Breast epithelium (tissue), 4 donors: ENCODE measurements around the gene ZSCAN25. TPM values are rescaled to one million over a fixed set of nuclear protein-coding genes. Genes with fewer than 3 reads are reported as not detected.

Experiments used
- DNase-seq, 2 donors: peaks; one replicate each; pipeline ENCODE4 v3.0.0-alpha.2; 2019; ENCODE audit warnings: low spot score in 2 of 2
- H3K27ac ChIP-seq, 2 donors: fragments of 200-600 bp; sonication (generic) in 1 of 2; one replicate each; pipeline ENCODE4 v1.5.1; 2016 to 2019; ENCODE audit warnings: mild to moderate bottlenecking in 1 of 2
- H3K27me3 ChIP-seq, 2 donors: fragments of 200-600 bp; sonication (generic) in 1 of 2; one replicate each; pipeline versions ENCODE4 v1.5.1 to v1.6.0; 2017 to 2019; ENCODE audit warnings: control low read depth in 1 of 2, mild to moderate bottlenecking in 1 of 2
- H3K36me3 ChIP-seq: fragments of 200-600 bp; one replicate; pipeline ENCODE4 v1.5.1; 2019
- H3K4me1 ChIP-seq, 2 donors: fragments of 200-600 bp; sonication (generic); one replicate each; pipeline ENCODE4 v1.5.1; 2016 to 2019; ENCODE audit warnings: control low read depth in 1 of 2
- H3K4me3 ChIP-seq, 3 donors: fragments of 200-600 bp; sonication (generic); 1 replicate in 2 of 3; 2 replicates in 1 of 3; pipeline ENCODE4 v1.5.1; 2016 to 2019; ENCODE audit warnings: mild to moderate bottlenecking in 3 of 3, moderate library complexity in 2 of 3
- H3K9me3 ChIP-seq, 2 donors: fragments of 200-600 bp; sonication (generic) in 1 of 2; one replicate each; pipeline ENCODE4 v1.5.1; 2016 to 2019; ENCODE audit warnings: control low read depth in 1 of 2
- POLR2A ChIP-seq: fragments of 450-650 bp; IDR thresholded peaks from one replicate; pipeline ENCODE4 v1.6.1; 2016; ENCODE audit warnings: antibody characterized with exemption, mild to moderate bottlenecking, moderate library complexity
- POLR2AphosphoS5 ChIP-seq, 3 donors: sonication (generic); formaldehyde crosslinking; IDR thresholded peaks; one replicate each; pipeline ENCODE4 v1.6.1; 2017; ENCODE audit warnings: antibody characterized with exemption in 3 of 3
- intact Hi-C: fragments of 100-400 bp; cut with DNase I; formaldehyde crosslinking; loops from one replicate; pipeline ENCODE4 v1.15.1; 2023; ENCODE audit warnings: low total_unique reads
- total RNA-seq, 3 donors: library from RNA; depleted of rRNA; stranded (reverse); fragments of >200 nt; gene quantifications; one replicate each; pipeline ENCODE4 v1.1.0, GENCODE V29; 2016
- TF ChIP-seq, protein P1 (sequence below), 3 donors: fragments of 450-650 bp; IDR thresholded peaks; one replicate each; pipeline ENCODE4 v1.5.1; 2016 to 2017; ENCODE audit warnings: antibody characterized with exemption in 3 of 3, mild to moderate bottlenecking in 3 of 3, moderate library complexity in 3 of 3

Gene ZSCAN25
- total RNA-seq, 3 donors from 2014 or later, result 15.2 to 23.6 (median 18.4) TPM

- no peaks in the 10 kb centered on the region for H3K9me3 ChIP-seq
- no peaks in the 10 kb centered on the region for H3K4me1 ChIP-seq
- no peaks in the 10 kb centered on the region for H3K27me3 ChIP-seq
- no peak for TF ChIP-seq POLR2AphosphoS5 (IDR thresholded peaks at IDR 0.05)
- TF ChIP-seq, protein P1, sequence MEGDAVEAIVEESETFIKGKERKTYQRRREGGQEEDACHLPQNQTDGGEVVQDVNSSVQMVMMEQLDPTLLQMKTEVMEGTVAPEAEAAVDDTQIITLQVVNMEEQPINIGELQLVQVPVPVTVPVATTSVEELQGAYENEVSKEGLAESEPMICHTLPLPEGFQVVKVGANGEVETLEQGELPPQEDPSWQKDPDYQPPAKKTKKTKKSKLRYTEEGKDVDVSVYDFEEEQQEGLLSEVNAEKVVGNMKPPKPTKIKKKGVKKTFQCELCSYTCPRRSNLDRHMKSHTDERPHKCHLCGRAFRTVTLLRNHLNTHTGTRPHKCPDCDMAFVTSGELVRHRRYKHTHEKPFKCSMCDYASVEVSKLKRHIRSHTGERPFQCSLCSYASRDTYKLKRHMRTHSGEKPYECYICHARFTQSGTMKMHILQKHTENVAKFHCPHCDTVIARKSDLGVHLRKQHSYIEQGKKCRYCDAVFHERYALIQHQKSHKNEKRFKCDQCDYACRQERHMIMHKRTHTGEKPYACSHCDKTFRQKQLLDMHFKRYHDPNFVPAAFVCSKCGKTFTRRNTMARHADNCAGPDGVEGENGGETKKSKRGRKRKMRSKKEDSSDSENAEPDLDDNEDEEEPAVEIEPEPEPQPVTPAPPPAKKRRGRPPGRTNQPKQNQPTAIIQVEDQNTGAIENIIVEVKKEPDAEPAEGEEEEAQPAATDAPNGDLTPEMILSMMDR (IDR thresholded peaks at IDR 0.05), result no peak
- TF ChIP-seq POLR2A, result no peak
- DNase-seq, result no peak
- no peaks in the 10 kb centered on the region for H3K36me3 ChIP-seq
- intact Hi-C loops, result no loop called here
- no peak overlapping the region for H3K27ac ChIP-seq
- no peak overlapping the region for H3K4me3 ChIP-seq
These were observed 20.3 kb upstream of the ZSCAN25 start for GRCh38 chr7:99596408-99596955.

DNA sequence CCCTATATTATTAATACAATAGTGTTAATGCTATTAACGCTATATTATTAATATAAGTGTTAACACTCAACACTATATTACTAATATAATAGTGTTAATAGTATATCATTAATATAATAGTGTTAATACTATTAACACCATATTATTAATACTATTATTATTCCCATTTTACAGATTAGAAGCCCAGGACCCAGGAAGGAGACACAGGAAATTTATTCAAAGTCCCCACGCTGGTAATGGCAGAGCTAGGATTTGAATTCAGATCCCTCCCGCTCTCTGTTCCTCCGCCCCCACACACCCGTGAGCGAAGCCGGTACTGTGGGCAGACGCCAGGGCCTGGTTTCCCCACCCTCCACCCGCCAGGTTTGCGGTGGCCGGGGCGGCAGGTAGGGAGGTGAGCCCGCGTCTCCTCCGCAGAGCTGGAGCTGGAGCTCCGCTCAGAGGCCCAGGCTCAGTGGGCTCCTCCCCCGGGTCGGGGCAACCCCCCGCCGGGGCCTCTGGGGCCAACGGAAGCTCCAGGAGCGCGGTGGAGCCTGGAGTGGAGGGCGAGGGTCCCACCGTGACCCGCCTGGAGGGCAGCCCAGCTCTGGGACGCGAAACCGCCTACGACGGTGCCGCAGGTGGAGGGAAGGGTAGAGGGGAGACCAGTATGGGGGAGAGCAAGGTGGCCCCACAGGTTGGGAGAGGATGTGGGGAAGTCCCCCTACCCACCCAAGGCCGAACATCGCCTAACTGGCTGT lies 18.8 kb upstream of the ZSCAN25 start, which contains the start of gene TMEM225B:
Gene TMEM225B (plus strand): TSS at position 506 of the 740 bp plus-strand sequence. CDS start 6,122 bp downstream, outside the sequence.
- Histone ChIP-seq H3K4me1 (no peaks in the 10 kb centered on the region), H3K27ac (no peak within 1 kb of the TSS), H3K36me3 (no peaks in the 10 kb centered on the region), H3K27me3 (no peaks in the 10 kb centered on the region), H3K9me3 (no peaks in the 10 kb centered on the region), H3K4me3 (no peak within 1 kb of the TSS)
- TF ChIP-seq POLR2A (no peak), POLR2AphosphoS5 (IDR thresholded peaks at IDR 0.05) (no peak)
- TF ChIP-seq, protein P1 (IDR thresholded peaks at IDR 0.05), result no peak
- intact Hi-C loops, result no loop called here
- DNase-seq, result no peak

DNA sequence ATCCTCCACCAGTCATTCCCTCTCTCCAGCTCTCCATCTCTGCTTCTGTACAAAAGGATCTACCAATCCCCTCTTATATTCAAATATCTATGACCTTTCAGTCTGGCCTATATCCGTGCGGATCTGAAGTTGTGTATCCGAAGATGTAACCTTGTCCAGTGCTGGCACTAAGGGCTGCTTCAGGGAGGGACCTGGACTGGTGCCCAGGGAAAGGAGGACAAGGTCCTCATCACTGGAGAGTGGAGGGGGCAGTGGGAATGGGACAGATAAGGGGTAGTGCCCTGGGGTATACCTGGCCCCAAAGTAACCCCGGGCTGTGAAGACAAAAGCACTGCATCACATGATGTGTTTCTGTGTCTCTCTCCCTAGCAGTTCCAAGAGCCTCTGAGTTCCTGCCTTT lies 16.9 kb upstream of the ZSCAN25 start:
- Histone ChIP-seq H3K4me3 (no peak overlapping the region), H3K27me3 (no peaks in the 10 kb centered on the region), H3K9me3 (no peaks in the 10 kb centered on the region), H3K4me1 (no peaks in the 10 kb centered on the region), H3K27ac (no peak overlapping the region), H3K36me3 (no peaks in the 10 kb centered on the region)
- no peak for DNase-seq
- intact Hi-C loops, result no loop called here
- TF ChIP-seq POLR2AphosphoS5 (IDR thresholded peaks at IDR 0.05) (no peak), POLR2A (no peak)
- TF ChIP-seq, protein P1 (IDR thresholded peaks at IDR 0.05), result no peak

DNA sequence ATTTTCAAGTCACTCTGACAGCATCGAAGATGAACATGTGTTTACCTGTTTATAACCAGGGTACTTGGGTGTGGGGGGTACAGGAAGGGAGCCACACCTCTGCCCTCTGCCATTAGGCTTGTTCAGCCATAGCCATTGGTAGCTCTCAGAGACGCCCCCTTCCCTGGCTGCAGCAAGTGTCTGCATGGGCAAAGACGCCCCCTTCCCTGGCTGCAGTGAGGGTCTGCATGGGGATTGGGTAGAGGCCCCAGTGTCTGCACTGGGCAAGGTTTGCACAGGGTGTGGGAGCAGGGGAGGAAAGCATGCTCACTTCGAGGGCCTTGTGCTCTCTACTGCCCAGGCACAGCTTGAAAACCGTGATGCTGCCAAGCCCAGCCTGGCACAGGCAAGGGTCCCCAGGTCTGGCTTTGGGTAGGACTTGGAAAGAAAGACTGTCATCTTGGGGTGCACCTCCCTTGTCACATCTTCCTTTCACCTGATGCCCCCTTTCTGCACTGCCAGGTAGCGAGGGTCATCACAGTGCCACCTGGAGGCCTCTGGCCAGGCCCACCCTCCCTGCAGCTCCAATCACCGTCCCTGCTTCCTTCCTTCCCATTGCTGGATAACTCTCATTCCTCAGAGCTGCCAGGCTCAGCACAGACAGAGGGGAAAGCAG lies 15.0 kb upstream of the ZSCAN25 start:
- DNase-seq, result no peak
- Histone ChIP-seq H3K36me3 (no peaks in the 10 kb centered on the region), H3K9me3 (no peaks in the 10 kb centered on the region), H3K27me3 (no peaks in the 10 kb centered on the region), H3K4me1 (no peaks in the 10 kb centered on the region), H3K27ac (no peak overlapping the region), H3K4me3 (no peak overlapping the region)
- no peak for TF ChIP-seq POLR2A
- no peak for TF ChIP-seq POLR2AphosphoS5 (IDR thresholded peaks at IDR 0.05)
- TF ChIP-seq, protein P1 (IDR thresholded peaks at IDR 0.05), result no peak
- intact Hi-C loops, result no loop called here

GRCh38 chr7:99605527-99605926 lies 11.2 kb upstream of the ZSCAN25 start:
- Histone ChIP-seq H3K4me1 (no peaks in the 10 kb centered on the region), H3K36me3 (no peaks in the 10 kb centered on the region), H3K4me3 (no peak overlapping the region), H3K9me3 (no peaks in the 10 kb centered on the region), H3K27me3 (no peaks in the 10 kb centered on the region), H3K27ac (no peak overlapping the region)
- TF ChIP-seq POLR2A (no peak), POLR2AphosphoS5 (IDR thresholded peaks at IDR 0.05) (no peak)
- TF ChIP-seq, protein P1 (IDR thresholded peaks at IDR 0.05), result no peak
- intact Hi-C loops, result no loop called here
- no peak for DNase-seq
